OCI-LY1 (cell line): ENCODE data around the gene VEPH1.

Experiments used
- H2AFZ ChIP-seq: fragments of 200-600 bp; sonication (generic), shearing (Covaris generic); 2 replicates; pipeline ENCODE4 v1.6.0; 2014; ENCODE audit warnings: antibody characterized with exemption, mild to moderate bottlenecking, low read length
- H3F3A ChIP-seq: fragments of 200-600 bp; sonication (generic), shearing (Covaris generic); 2 replicates; pipeline ENCODE4 v1.6.0; 2014; ENCODE audit warnings: mild to moderate bottlenecking, antibody characterized with exemption, low read length, moderate library complexity; ENCODE audit not compliant: insufficient read depth
- H3K27ac ChIP-seq: fragments of 200-600 bp; sonication (generic); 2 replicates; pipeline ENCODE4 v1.5.1; 2014; ENCODE audit warnings: low read length, mixed run types, mild to moderate bottlenecking, low read depth; ENCODE audit not compliant: poor library complexity, severe bottlenecking
- H3K27me3 ChIP-seq: fragments of 200-600 bp; sonication (generic); 2 replicates; pipeline ENCODE4 v1.6.0; 2014; ENCODE audit warnings: antibody characterized with exemption, mild to moderate bottlenecking, low read length, moderate library complexity; ENCODE audit not compliant: insufficient read depth
- H3K36me3 ChIP-seq: fragments of 200-600 bp; sonication (generic); 2 replicates; pipeline ENCODE4 v1.6.1; 2014; ENCODE audit warnings: mild to moderate bottlenecking, antibody characterized with exemption, low read length, moderate library complexity, mixed read lengths; ENCODE audit not compliant: insufficient read depth
- H3K4me1 ChIP-seq: fragments of 200-600 bp; sonication (generic); 2 replicates; pipeline ENCODE4 v1.5.1; 2014; ENCODE audit warnings: mild to moderate bottlenecking, low read length, moderate library complexity; ENCODE audit not compliant: insufficient read depth, severe bottlenecking
- H3K4me2 ChIP-seq: fragments of 200-600 bp; sonication (generic), shearing (Covaris generic); 2 replicates; pipeline ENCODE4 v1.6.1; 2014; ENCODE audit warnings: low read length
- H3K4me3 ChIP-seq: fragments of 200-600 bp; sonication (generic); 2 replicates; pipeline ENCODE4 v1.5.1; 2014; ENCODE audit warnings: low read length, low read depth, mild to moderate bottlenecking, mixed read lengths; ENCODE audit not compliant: poor library complexity, severe bottlenecking
- H3K79me2 ChIP-seq: fragments of 200-600 bp; shearing (Covaris generic); 2 replicates; pipeline ENCODE4 v1.6.1; 2016; ENCODE audit warnings: mixed run types, low read length, mixed read lengths; ENCODE audit not compliant: insufficient read depth
- H3K9ac ChIP-seq: fragments of 200-600 bp; sonication (generic), shearing (Covaris generic); 2 replicates; pipeline ENCODE4 v1.6.1; 2014; ENCODE audit warnings: mild to moderate bottlenecking, low read length, mixed read lengths
- H3K9me2 ChIP-seq: fragments of 200-600 bp; sonication (generic), shearing (Covaris generic); 2 replicates; pipeline ENCODE4 v1.6.1; 2014; ENCODE audit warnings: low read depth, mild to moderate bottlenecking, low read length, mixed read lengths
- H3K9me3 ChIP-seq: fragments of 200-600 bp; shearing (Covaris generic); 2 replicates; pipeline ENCODE4 v1.6.1; 2014; ENCODE audit warnings: low read length, mixed read lengths
- H4K20me1 ChIP-seq: fragments of 200-600 bp; sonication (generic), shearing (Covaris generic); 2 replicates; pipeline ENCODE4 v1.6.0; 2016; ENCODE audit warnings: mild to moderate bottlenecking, low read length; ENCODE audit not compliant: insufficient read depth
- CTCF ChIP-seq: fragments of 200-600 bp; sonication (generic), shearing (Covaris generic); IDR thresholded peaks from 2 replicates; pipeline ENCODE4 v1.5.1; 2017; ENCODE audit warnings: mild to moderate bottlenecking, antibody characterized with exemption, low read length, moderate library complexity, mixed read lengths
- EZH2 ChIP-seq: fragments of 200-600 bp; sonication (generic), shearing (Covaris generic); IDR thresholded peaks from 2 replicates; pipeline ENCODE4 v1.8.0; 2017; ENCODE audit warnings: borderline replicate concordance, mixed run types, mild to moderate bottlenecking, antibody characterized with exemption, low read length, moderate library complexity, mixed read lengths

Gene VEPH1

GRCh38 chr3:157297328-157297915, 205.8 kb downstream of the VEPH1 start:
- Histone ChIP-seq H3K79me2 (no peaks in the 10 kb centered on the region), H4K20me1 (no peaks in the 10 kb centered on the region), H3K27me3 (no peaks in the 10 kb centered on the region), H3K9me2 (no peaks in the 10 kb centered on the region), H3K9ac (no peak overlapping the region), H3K36me3 (no peaks in the 10 kb centered on the region), H3K9me3 (no peaks in the 10 kb centered on the region), H3K4me1 (no peaks in the 10 kb centered on the region), H3K4me3 (no peak overlapping the region), H3K4me2 (no peak overlapping the region), H3F3A (no peaks in the 10 kb centered on the region), H3K27ac (no peak overlapping the region), H2AFZ (no peak overlapping the region)
- TF ChIP-seq CTCF (no peak), EZH2 (no peak)

- no peaks in the 10 kb centered on the region for H3F3A ChIP-seq
- no peaks in the 10 kb centered on the region for H3K27me3 ChIP-seq
- no peaks in the 10 kb centered on the region for H3K79me2 ChIP-seq
- no peaks in the 10 kb centered on the region for H3K9me3 ChIP-seq
- TF ChIP-seq CTCF (no peak), EZH2 (no peak)
- no peak overlapping the region for H3K27ac ChIP-seq
- no peak overlapping the region for H3K4me2 ChIP-seq
- no peak overlapping the region for H3K9ac ChIP-seq
- H3K4me3 ChIP-seq = no peak overlapping the region
- H3K9me2 ChIP-seq = no peaks in the 10 kb centered on the region
- H3K36me3 ChIP-seq = no peaks in the 10 kb centered on the region
- H3K4me1 ChIP-seq = no peaks in the 10 kb centered on the region
- no peak overlapping the region for H2AFZ ChIP-seq
- H4K20me1 ChIP-seq = no peaks in the 10 kb centered on the region
Observed at GRCh38 chr3:157294953-157295352, 208.3 kb downstream of the VEPH1 start.

- H2AFZ ChIP-seq = no peak overlapping the region
- no peaks in the 10 kb centered on the region for H3K79me2 ChIP-seq
- no peak overlapping the region for H3K4me2 ChIP-seq
- no peaks in the 10 kb centered on the region for H3K27me3 ChIP-seq
- no peaks in the 10 kb centered on the region for H3K36me3 ChIP-seq
- H3K9ac ChIP-seq = no peak overlapping the region
- no peak overlapping the region for H3K4me3 ChIP-seq
- H3K4me1 ChIP-seq = no peaks in the 10 kb centered on the region
- no peaks in the 10 kb centered on the region for H4K20me1 ChIP-seq
- H3K9me2 ChIP-seq = no peaks in the 10 kb centered on the region
- H3K9me3 ChIP-seq = no peaks in the 10 kb centered on the region
- TF ChIP-seq EZH2 = no peak
- TF ChIP-seq CTCF = no peak
- H3K27ac ChIP-seq = no peak overlapping the region
- H3F3A ChIP-seq = no peaks in the 10 kb centered on the region
Observed at GRCh38 chr3:157294491-157294890, 208.7 kb downstream of the VEPH1 start.
